ENCODE data around the gene NELFA.

Gene NELFA

GRCh38 chr4:2043396-2044118 lies 34.8 kb upstream of the NELFA start:
- TF ChIP-seq CTCF (IDR thresholded peaks at IDR 0.05; ENCODE audit: low read depth, low read length) = no peak
- DNase-seq (ENCODE audit: extremely low read depth, low read depth) = no peak

GRCh38 chr4:2042947-2043395 lies 34.2 kb upstream of the NELFA start:
- TF ChIP-seq CTCF (IDR thresholded peaks at IDR 0.05; ENCODE audit: low read depth, low read length) = no peak
- no peak for DNase-seq (ENCODE audit: extremely low read depth, low read depth)

GRCh38 chr4:2042204-2042946 lies 33.6 kb upstream of the NELFA start:
- no peak for DNase-seq (ENCODE audit: extremely low read depth, low read depth)
- no peak for TF ChIP-seq CTCF (IDR thresholded peaks at IDR 0.05; ENCODE audit: low read depth, low read length)

GRCh38 chr4:2041239-2042130 lies 32.7 kb upstream of the NELFA start:
- peak; percentile 35 for DNase-seq (ENCODE audit: extremely low read depth, low read depth)
- no peak for TF ChIP-seq CTCF (IDR thresholded peaks at IDR 0.05; ENCODE audit: low read depth, low read length)

- no peak for TF ChIP-seq CTCF (IDR thresholded peaks at IDR 0.05; ENCODE audit: low read depth, low read length)
- no peak for DNase-seq (ENCODE audit: extremely low read depth, low read depth)
Measured at GRCh38 chr4:2040391-2041238, 31.8 kb upstream of the NELFA start.

GRCh38 chr4:2036866-2037265 lies 28.1 kb upstream of the NELFA start:
- no peak for DNase-seq (ENCODE audit: extremely low read depth, low read depth)
- TF ChIP-seq CTCF (IDR thresholded peaks at IDR 0.05; ENCODE audit: low read depth, low read length) = no peak
